ENCODE results near the gene MRPL46. TPM values are rescaled to one million over a fixed set of nuclear protein-coding genes. Genes with fewer than 3 reads are reported as not detected.
"Not testable (repeated sequence)": the region's sequence is repeated elsewhere in the genome, so short reads cannot be mapped to it uniquely, and the experiment has no call there.

MRPL46 gene
- total RNA-seq, 1 donor from 2014 or later = 25.9 TPM

- Mint-ChIP-seq H3K4me3 (no peak overlapping the region), H3K9me3 (no peaks in the 10 kb centered on the region), H3K36me3 (ENCODE audit: low read depth) (peaks cover 2% of the 10 kb centered on the region), H3K27me3 (ENCODE audit: low read depth) (no peaks in the 10 kb centered on the region), H3K4me1 (peaks cover 16% of the 10 kb centered on the region), H3K27ac (ENCODE audit: unreplicated experiment) (no peak overlapping the region)
- TF ChIP-seq CTCF (conservative IDR thresholded peaks at IDR 0.05) = peak; percentile 17
- DNase-seq (ENCODE audit: low read depth, low spot score) = no peak
These were observed 3.6 kb upstream of the MRPL46 start for GRCh38 chr15:88470625-88471372.

- Mint-ChIP-seq H3K27ac (ENCODE audit: unreplicated experiment) (no peak overlapping the region), H3K9me3 (no peaks in the 10 kb centered on the region), H3K27me3 (ENCODE audit: low read depth) (no peaks in the 10 kb centered on the region), H3K4me1 (peaks cover 20% of the 10 kb centered on the region), H3K36me3 (ENCODE audit: low read depth) (peaks cover 2% of the 10 kb centered on the region), H3K4me3 (peak overlapping the region; percentile 36)
- no peak for DNase-seq (ENCODE audit: low read depth, low spot score)
- TF ChIP-seq CTCF (conservative IDR thresholded peaks at IDR 0.05) = no peak
These were observed 2.1 kb upstream of the MRPL46 start for GRCh38 chr15:88469321-88469720.

- H3K36me3 Mint-ChIP-seq (ENCODE audit: low read depth); H3K27ac Mint-ChIP-seq (ENCODE audit: unreplicated experiment); H3K27me3 Mint-ChIP-seq (ENCODE audit: low read depth); DNase-seq (ENCODE audit: low read depth, low spot score); H3K9me3 Mint-ChIP-seq: not testable (repeated sequence)
- H3K4me3 Mint-ChIP-seq = peak overlapping the region; percentile 97
- H3K4me1 Mint-ChIP-seq = peaks cover 20% of the 10 kb centered on the region
These were observed 1.5 kb upstream of the MRPL46 start for GRCh38 chr15:88468721-88469120.

GRCh38 chr15:88467935-88468528 is 844 bp upstream of the MRPL46 start:
- DNase-seq (ENCODE audit: low read depth, low spot score) = no peak
- Mint-ChIP-seq H3K27ac (ENCODE audit: unreplicated experiment) (peak overlapping the region; percentile 100), H3K4me1 (peaks cover 20% of the 10 kb centered on the region), H3K9me3 (no peaks in the 10 kb centered on the region), H3K4me3 (peak overlapping the region; percentile 97), H3K36me3 (ENCODE audit: low read depth) (peaks cover 5% of the 10 kb centered on the region), H3K27me3 (ENCODE audit: low read depth) (no peaks in the 10 kb centered on the region)
- no peak for TF ChIP-seq CTCF (conservative IDR thresholded peaks at IDR 0.05)

- no peak overlapping the region for H3K27ac Mint-ChIP-seq (ENCODE audit: unreplicated experiment)
- no peaks in the 10 kb centered on the region for H3K9me3 Mint-ChIP-seq
- H3K36me3 Mint-ChIP-seq (ENCODE audit: low read depth) = peaks cover 3% of the 10 kb centered on the region
- H3K4me1 Mint-ChIP-seq = peaks cover 20% of the 10 kb centered on the region
- no peaks in the 10 kb centered on the region for H3K27me3 Mint-ChIP-seq (ENCODE audit: low read depth)
- H3K4me3 Mint-ChIP-seq = peak overlapping the region; percentile 97
- DNase-seq (ENCODE audit: low read depth, low spot score) = no peak
- TF ChIP-seq CTCF (conservative IDR thresholded peaks at IDR 0.05) = no peak
These were observed 1.5 kb downstream of the MRPL46 start for GRCh38 chr15:88465633-88466224.

Measured in neural crest cell (in vitro differentiated cells).